Measurements from ENCODE around the gene NPR2. TPM values are rescaled to one million over a fixed set of nuclear protein-coding genes. Genes with fewer than 3 reads are reported as not detected.

The NPR2 gene
- total and polyA plus RNA-seq, 8 donors, result 17.6 to 58.6 (median 47.2) TPM

GRCh38 chr9:35814841-35815543, 23.6 kb downstream of the NPR2 start, which contains the start of gene HINT2:
Gene HINT2 (minus strand): TSS chr9:35815042. CDS start chr9:35814979, 63 bp downstream.
- Histone ChIP-seq H3K27me3 (no peaks in the 10 kb centered on the region), H3K9me3 (no peaks in the 10 kb centered on the region), H3K4me3 (peak within 1 kb of the TSS; percentile 86 to 88), H3K27ac (peak within 1 kb of the TSS; percentile 95 to 97), H3K4me1 (peaks cover 17 to 26% of the 10 kb centered on the region in 2 donors), H3K36me3 (no peaks in the 10 kb centered on the region)
- DNase-seq (peak; percentile 92 to 97 (median 96)), ATAC-seq (peak; percentile 93)
- intact Hi-C loops (cut with DNase I), result no loop called here
- TF ChIP-seq CTCF (IDR thresholded peaks at IDR 0.05), result no peak

GRCh38 chr9:35816708-35817107, 25.3 kb downstream of the NPR2 start:
- DNase-seq, result no peak

GRCh38 chr9:35818341-35818740, 26.9 kb downstream of the NPR2 start:
- no peak for TF ChIP-seq CTCF (IDR thresholded peaks at IDR 0.05)
- ATAC-seq (no peak), DNase-seq (no peak)
- Histone ChIP-seq H3K9me3 (no peaks in the 10 kb centered on the region), H3K27ac (no peak overlapping the region), H3K36me3 (no peaks in the 10 kb centered on the region), H3K4me3 (no peak overlapping the region), H3K4me1 (peaks cover 8 to 12% of the 10 kb centered on the region in 2 donors), H3K27me3 (no peaks in the 10 kb centered on the region)
- intact Hi-C loops (cut with DNase I), result no loop called here

More at GRCh38 chr9:35816708-35817107, 25.3 kb downstream of the NPR2 start:
- Histone ChIP-seq H3K36me3 (no peaks in the 10 kb centered on the region), H3K4me3 (no peak overlapping the region), H3K27ac (no peak overlapping the region), H3K27me3 (no peaks in the 10 kb centered on the region), H3K9me3 (no peaks in the 10 kb centered on the region), H3K4me1 (peaks cover 14 to 21% of the 10 kb centered on the region in 2 donors)
- ATAC-seq, result no peak
- TF ChIP-seq CTCF (IDR thresholded peaks at IDR 0.05), result no peak
- intact Hi-C loops (cut with DNase I), result no loop called here

- ATAC-seq, result no peak
- intact Hi-C loops (cut with DNase I), result loop anchor here in 1 of 2 donors (5.0 kb wide), 1 partner anchor 33 kb away; no protein-coding TSS in a partner anchor
- Histone ChIP-seq H3K36me3 (no peaks in the 10 kb centered on the region), H3K4me1 (no peaks in the 10 kb centered on the region), H3K4me3 (no peak overlapping the region), H3K27me3 (no peaks in the 10 kb centered on the region), H3K9me3 (no peaks in the 10 kb centered on the region), H3K27ac (no peak overlapping the region)
- no peak for TF ChIP-seq CTCF (IDR thresholded peaks at IDR 0.05)
- no peak for DNase-seq
Observed at GRCh38 chr9:35820076-35820475, 28.7 kb downstream of the NPR2 start.

- intact Hi-C loops (cut with DNase I), result loop anchor here in 1 of 2 donors (5.0 kb wide), 1 partner anchor 36 kb away; no protein-coding TSS in a partner anchor
- H3K4me1 ChIP-seq, result peaks cover 0 to 5% of the 10 kb centered on the region in 2 donors
- no peak for ATAC-seq
- no peaks in the 10 kb centered on the region for H3K9me3 ChIP-seq
- H3K27ac ChIP-seq, result no peak overlapping the region
- H3K27me3 ChIP-seq, result no peaks in the 10 kb centered on the region
- H3K4me3 ChIP-seq, result no peak overlapping the region
- no peaks in the 10 kb centered on the region for H3K36me3 ChIP-seq
- no peak for TF ChIP-seq CTCF (IDR thresholded peaks at IDR 0.05)
- DNase-seq, result no peak
Observed at GRCh38 chr9:35822926-35823325, 31.5 kb downstream of the NPR2 start.
